Fibroblast of villous mesenchyme (primary cell): ENCODE measurements around the gene SYT1. TPM values are rescaled to one million over a fixed set of nuclear protein-coding genes. Genes with fewer than 3 reads are reported as not detected.
"Not testable (repeated sequence)": the region's sequence is repeated elsewhere in the genome, so short reads cannot be mapped to it uniquely, and the experiment has no call there.

Experiments used
- DNase-seq: peaks from one replicate; pipeline ENCODE4 v3.0.0-alpha.2; 2010; ENCODE audit warnings: low read depth
- H3K4me3 ChIP-seq: 2 replicates; pipeline ENCODE4 v1.5.1; 2011; ENCODE audit warnings: low read depth, mild to moderate bottlenecking, low read length
- CTCF ChIP-seq: IDR thresholded peaks from 2 replicates; pipeline ENCODE4 v1.5.1; 2012; ENCODE audit warnings: low read depth, mild to moderate bottlenecking, low read length; ENCODE audit not compliant: insufficient read depth
- total RNA-seq: library from RNA; depleted of rRNA; stranded (reverse); fragments of >200 nt; gene quantifications from 2 replicates; pipeline ENCODE4 v1.2.3, GENCODE V29; 2012

Gene SYT1
- 2.3 and 3.9 TPM in 2 replicates for total RNA-seq

- peak; percentile 61 for DNase-seq
- peak within 1 kb of the TSS; percentile 68 for H3K4me3 ChIP-seq
- no peak for TF ChIP-seq CTCF
Observed at GRCh38 chr12:78864403-78864869, at the start of gene SYT1. TSS of gene SYT1 (plus strand) at chr12:78864774.

DNA sequence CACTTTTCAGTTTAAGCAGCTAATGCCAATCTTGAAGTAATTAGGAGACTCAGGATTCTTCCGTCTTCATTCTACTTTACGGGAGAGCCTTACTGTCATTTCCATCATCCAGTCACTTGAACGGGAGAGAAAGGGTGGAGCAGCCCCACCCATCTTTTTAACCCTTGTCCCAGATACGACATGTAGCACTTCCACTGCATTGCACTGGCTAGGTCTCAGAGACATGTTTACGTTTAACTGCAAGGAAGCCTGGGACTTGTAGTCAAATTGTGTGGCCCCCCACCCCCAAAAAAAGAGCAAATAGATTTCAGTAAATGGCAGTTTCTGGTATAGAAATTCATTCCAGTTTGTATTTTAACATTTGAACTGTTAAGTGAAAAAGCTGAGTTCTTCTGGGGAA lies 46.1 kb upstream of the SYT1 start:
- TF ChIP-seq CTCF, result no peak
- H3K4me3 ChIP-seq, result no peak overlapping the region
- DNase-seq, result no peak

- DNase-seq, result no peak
- TF ChIP-seq CTCF, result no peak
- no peak overlapping the region for H3K4me3 ChIP-seq
Observed at GRCh38 chr12:78820946-78821345, 43.6 kb upstream of the SYT1 start.

DNA sequence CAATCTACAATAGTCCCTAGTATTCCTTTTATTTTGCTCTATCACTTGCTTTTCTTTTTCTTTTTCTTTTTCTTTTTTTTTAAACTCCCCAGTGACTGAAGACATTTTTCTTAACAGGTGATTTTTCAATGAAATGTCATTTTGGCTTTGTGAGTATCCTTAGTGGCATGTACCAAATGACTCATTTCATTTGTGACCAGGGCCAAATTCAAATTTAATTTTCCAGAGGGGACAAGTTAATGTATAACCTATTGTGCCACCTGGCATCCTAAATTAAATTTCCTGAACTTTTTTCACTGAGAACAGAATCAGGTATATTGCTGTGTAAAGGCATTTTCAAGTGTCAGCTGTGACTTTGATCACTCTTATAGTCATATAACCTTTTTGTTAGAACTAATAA lies 39.7 kb upstream of the SYT1 start:
- TF ChIP-seq CTCF, result no peak
- no peak overlapping the region for H3K4me3 ChIP-seq
- no peak for DNase-seq

- H3K4me3 ChIP-seq, result no peak overlapping the region
- TF ChIP-seq CTCF, result no peak
- no peak for DNase-seq
Observed at GRCh38 chr12:78829690-78830089, 34.9 kb upstream of the SYT1 start.

GRCh38 chr12:78835493-78835892 lies 29.1 kb upstream of the SYT1 start:
- TF ChIP-seq CTCF, result no peak
- no peak for DNase-seq
- no peak overlapping the region for H3K4me3 ChIP-seq

DNA sequence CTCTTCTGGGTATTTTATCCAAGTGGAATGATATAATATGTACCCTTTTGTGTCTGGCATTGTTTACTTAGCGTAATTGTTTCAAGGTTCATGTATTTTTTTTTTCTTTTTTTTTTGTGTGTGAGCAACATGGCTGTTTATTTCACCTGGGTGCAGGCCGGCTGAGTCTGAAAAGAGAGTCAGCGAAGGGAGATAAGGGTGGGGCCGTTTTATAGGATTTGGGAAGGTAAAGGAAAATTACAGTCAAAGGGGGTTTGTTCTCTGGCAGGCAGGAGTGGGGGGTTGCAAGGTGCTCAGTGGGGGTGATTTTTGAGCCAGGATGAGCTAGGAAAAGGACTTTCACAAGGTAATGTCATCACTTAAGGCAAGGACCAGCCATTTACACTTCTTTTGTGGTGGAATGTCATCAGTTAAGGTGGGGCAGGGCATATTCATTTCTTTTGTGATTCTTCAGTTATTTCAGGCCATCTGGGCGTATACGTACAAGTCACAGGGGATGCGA lies 24.0 kb upstream of the SYT1 start:
- H3K4me3 ChIP-seq, DNase-seq: not testable (repeated sequence)
